IPS DF 4.7 (cell line): ENCODE results near the gene SORCS1.
"Not testable (repeated sequence)": the region's sequence is repeated elsewhere in the genome, so short reads cannot be mapped to it uniquely, and the experiment has no call there.

Experiments
- DNase-seq: peaks from one replicate; pipeline ENCODE4 v3.0.0-alpha.2; 2013; ENCODE audit warnings: low spot score; ENCODE audit errors: extremely low read depth

Gene SORCS1

GRCh38 chr10:106949680-106950478, 214.6 kb downstream of the SORCS1 start:
- DNase-seq, result no peak

GRCh38 chr10:106947643-106948042, 216.9 kb downstream of the SORCS1 start:
- no peak for DNase-seq

GRCh38 chr10:106942035-106942662, 222.4 kb downstream of the SORCS1 start:
- no peak for DNase-seq

- no peak for DNase-seq
Measured at GRCh38 chr10:106941297-106942034, 223.0 kb downstream of the SORCS1 start.

GRCh38 chr10:106938513-106938912, 226.0 kb downstream of the SORCS1 start:
- DNase-seq, result no peak

- no peak for DNase-seq
Measured at GRCh38 chr10:106935978-106936451, 228.5 kb downstream of the SORCS1 start.

- DNase-seq, result no peak
Measured at GRCh38 chr10:106931853-106932249, 232.7 kb downstream of the SORCS1 start.

- DNase-seq, result no peak
Measured at GRCh38 chr10:106931159-106931852, 233.2 kb downstream of the SORCS1 start.

GRCh38 chr10:106930751-106931150, 233.8 kb downstream of the SORCS1 start:
- no peak for DNase-seq

- no peak for DNase-seq
Measured at GRCh38 chr10:106929291-106929895, 235.1 kb downstream of the SORCS1 start.

- not testable (repeated sequence) for DNase-seq
Measured at GRCh38 chr10:106928151-106928550, 236.4 kb downstream of the SORCS1 start.

GRCh38 chr10:106925191-106925590, 239.3 kb downstream of the SORCS1 start:
- DNase-seq, result no peak

- no peak for DNase-seq
Measured at GRCh38 chr10:106920538-106920937, 244.0 kb downstream of the SORCS1 start.

- no peak for DNase-seq
Measured at GRCh38 chr10:106919871-106920282, 244.6 kb downstream of the SORCS1 start.

- DNase-seq, result no peak
Measured at GRCh38 chr10:106917452-106918055, 247.0 kb downstream of the SORCS1 start.

GRCh38 chr10:106914016-106914415, 250.5 kb downstream of the SORCS1 start:
- no peak for DNase-seq

GRCh38 chr10:106913348-106913747, 251.2 kb downstream of the SORCS1 start:
- no peak for DNase-seq

GRCh38 chr10:106911096-106911495, 253.4 kb downstream of the SORCS1 start:
- DNase-seq, result no peak

- DNase-seq, result no peak
Measured at GRCh38 chr10:106910666-106911065, 253.8 kb downstream of the SORCS1 start.

- DNase-seq, result no peak
Measured at GRCh38 chr10:106908225-106908624, 256.3 kb downstream of the SORCS1 start.

- no peak for DNase-seq
Measured at GRCh38 chr10:106904209-106904608, 260.3 kb downstream of the SORCS1 start.
